GM18909 (cell line): ENCODE measurements around the gene SEC14L1.

Source experiments
- ATAC-seq: cut with Tn5 transposase; IDR thresholded peaks from one replicate; pipeline ENCODE4 v1.9.1; 2021; ENCODE audit warnings: mild to moderate bottlenecking; ENCODE audit not compliant: unreplicated experiment, poor library complexity

SEC14L1 gene

GRCh38 chr17:77160091-77160874 is 19.5 kb downstream of the SEC14L1 start:
- no peak for ATAC-seq

- no peak for ATAC-seq
These were observed 20.2 kb downstream of the SEC14L1 start for GRCh38 chr17:77160875-77161530.

- ATAC-seq = no peak
These were observed 21.2 kb downstream of the SEC14L1 start for GRCh38 chr17:77161953-77162352.

- ATAC-seq = no peak
These were observed 22.2 kb downstream of the SEC14L1 start for GRCh38 chr17:77163001-77163400.

- no peak for ATAC-seq
These were observed 22.9 kb downstream of the SEC14L1 start for GRCh38 chr17:77163511-77164280.

- no peak for ATAC-seq
These were observed 23.8 kb downstream of the SEC14L1 start for GRCh38 chr17:77164483-77165091.

GRCh38 chr17:77165577-77165976 is 24.8 kb downstream of the SEC14L1 start:
- no peak for ATAC-seq

GRCh38 chr17:77167472-77168306 is 26.9 kb downstream of the SEC14L1 start:
- no peak for ATAC-seq

- no peak for ATAC-seq
These were observed 32.3 kb downstream of the SEC14L1 start for GRCh38 chr17:77173104-77173503.

- no peak for ATAC-seq
These were observed 34.3 kb downstream of the SEC14L1 start for GRCh38 chr17:77174928-77175661.

- no peak for ATAC-seq
These were observed 36.4 kb downstream of the SEC14L1 start for GRCh38 chr17:77177002-77177741.

GRCh38 chr17:77178050-77178449 is 37.3 kb downstream of the SEC14L1 start:
- ATAC-seq = no peak

GRCh38 chr17:77178563-77178962 is 37.8 kb downstream of the SEC14L1 start:
- ATAC-seq = no peak

- ATAC-seq = no peak
These were observed 40.0 kb downstream of the SEC14L1 start for GRCh38 chr17:77180503-77181357.

- ATAC-seq = no peak
These were observed 41.7 kb downstream of the SEC14L1 start for GRCh38 chr17:77182205-77183172.

GRCh38 chr17:77184474-77184873 is 43.7 kb downstream of the SEC14L1 start:
- ATAC-seq = no peak
